Lung (tissue), 12 donors: ENCODE measurements around the gene HTRA1. TPM values are rescaled to one million over a fixed set of nuclear protein-coding genes. Genes with fewer than 3 reads are reported as not detected.
A peak's percentile ranks its signal among the peaks of the same experiment; 100 is the strongest.

ENCODE experiments used
- ATAC-seq: fragments of 200-7000 bp; cut with Tn5 transposase; one replicate; pipeline ENCODE4 v1.9.1; 2020; ENCODE audit warnings: moderate number of reproducible peaks; ENCODE audit not compliant: insufficient read depth, low FRiP score
- DNase-seq, 3 donors: peaks; one replicate each; pipeline ENCODE4 v3.0.0-alpha.2; 2013 to 2017
- H3K27ac ChIP-seq, 2 donors: one replicate each; pipeline ENCODE4 v1.5.1; 2013; ENCODE audit warnings: mild to moderate bottlenecking in 2 of 2, moderate library complexity in 2 of 2, control low read depth in 1 of 2, inconsistent platforms in 1 of 2, low read depth in 1 of 2, low read length in 1 of 2
- H3K27me3 ChIP-seq, 3 donors: one replicate each; pipeline ENCODE4 v1.5.1; 2013; ENCODE audit warnings: low read length in 2 of 3; ENCODE audit not compliant: control insufficient read depth in 3 of 3, insufficient read depth in 3 of 3
- H3K36me3 ChIP-seq, 4 donors: one replicate each; pipeline ENCODE4 v1.5.1; 2013; ENCODE audit warnings: low read length in 4 of 4, mild to moderate bottlenecking in 1 of 4, moderate library complexity in 1 of 4; ENCODE audit not compliant: control insufficient read depth in 4 of 4, insufficient read depth in 4 of 4
- H3K4me1 ChIP-seq, 5 donors: one replicate each; pipeline ENCODE4 v1.5.1; 2013; ENCODE audit warnings: low read length in 5 of 5, mild to moderate bottlenecking in 2 of 5, moderate library complexity in 1 of 5; ENCODE audit not compliant: control insufficient read depth in 5 of 5, insufficient read depth in 5 of 5
- H3K4me3 ChIP-seq: one replicate; pipeline ENCODE4 v1.5.1; 2013; ENCODE audit warnings: mild to moderate bottlenecking, control low read depth, moderate library complexity
- H3K9ac ChIP-seq, 2 donors: one replicate each; pipeline ENCODE4 v1.5.1; 2013; ENCODE audit warnings: low read length in 2 of 2, control low read depth in 1 of 2; ENCODE audit not compliant: insufficient read depth in 1 of 2
- H3K9me3 ChIP-seq, 4 donors: one replicate each; pipeline ENCODE4 v1.5.1; 2013; ENCODE audit warnings: low read length in 3 of 4, mild to moderate bottlenecking in 1 of 4, moderate library complexity in 1 of 4; ENCODE audit not compliant: control insufficient read depth in 4 of 4, insufficient read depth in 3 of 4
- WGBS, 2 donors: extraction: QIAGEN DNeasy Blood & Tissue Kit; methylation state at CpG; one replicate each; pipeline ENCODE4 v1.1.7; 2013; 5-methylcytosine and 5-hydroxymethylcytosine counted together
- polyA plus RNA-seq, 2 donors: library from polyadenylated mRNA; stranded (reverse); fragments of 200-250 nt; gene quantifications; one replicate each; pipeline ENCODE4 v1.2.1, GENCODE V29; 2013
- total RNA-seq, 2 donors: library from RNA; depleted of rRNA in 1 of 2; stranded (reverse); fragments of >200 nt in 1 of 2; gene quantifications; one replicate each; pipeline ENCODE4 v1.2.1, GENCODE V29; 2014 to 2021
- TF ChIP-seq, protein P1 (sequence below): IDR thresholded peaks from 2 replicates; pipeline ENCODE4 v1.5.1; 2012; ENCODE audit warnings: mild to moderate bottlenecking; ENCODE audit errors: control extremely low read depth, extremely low read depth
- donor health status: control.
- donor health status: control.
- donor health status: Bipolar disorder and iron deficiency.
- donor health status: healthy.
- donor health status: DM: yes; HTN: yes; CAD: no.

The HTRA1 gene
- total and polyA plus RNA-seq, 4 donors: 30.4 to 59.8 (median 46.1) TPM

DNA sequence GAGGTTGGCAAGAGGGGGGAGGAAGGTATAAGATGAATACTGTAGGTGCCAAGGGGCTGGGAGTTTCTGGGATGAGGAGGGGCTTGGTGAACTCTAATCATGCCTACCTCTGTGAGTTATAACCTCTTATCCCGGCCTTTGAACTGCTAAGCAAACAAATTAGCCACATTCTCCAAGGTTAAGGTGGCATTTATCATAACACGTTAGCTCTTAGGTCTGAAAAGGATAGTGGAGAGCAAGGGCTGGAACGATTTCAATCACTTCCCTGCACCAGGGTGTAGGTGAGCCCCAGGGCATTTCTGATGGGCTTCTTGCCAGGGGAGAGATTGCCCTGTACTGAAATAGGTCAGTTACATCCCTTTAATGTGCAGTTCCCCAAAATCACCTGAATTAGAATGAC, 70.6 kb downstream of the HTRA1 start:
- H3K36me3 ChIP-seq: no peaks in the 10 kb centered on the region
- H3K27me3 ChIP-seq: no peaks in the 10 kb centered on the region
- peaks cover 0 to 5% (median 0%) of the 10 kb centered on the region in 5 donors for H3K4me1 ChIP-seq
- H3K9ac ChIP-seq: no peak overlapping the region
- 40 to 68% methylated on average over 3 of the region's 3 CpGs for WGBS, 2 donors
- DNase-seq: peak in 1 of 3 donors; percentile 40
- peak overlapping the region in 1 of 2 donors; percentile 21 for H3K27ac ChIP-seq
- no peaks in the 10 kb centered on the region for H3K9me3 ChIP-seq
- H3K4me3 ChIP-seq: no peak overlapping the region
- ATAC-seq: peak; percentile 58
- TF ChIP-seq, protein P1, sequence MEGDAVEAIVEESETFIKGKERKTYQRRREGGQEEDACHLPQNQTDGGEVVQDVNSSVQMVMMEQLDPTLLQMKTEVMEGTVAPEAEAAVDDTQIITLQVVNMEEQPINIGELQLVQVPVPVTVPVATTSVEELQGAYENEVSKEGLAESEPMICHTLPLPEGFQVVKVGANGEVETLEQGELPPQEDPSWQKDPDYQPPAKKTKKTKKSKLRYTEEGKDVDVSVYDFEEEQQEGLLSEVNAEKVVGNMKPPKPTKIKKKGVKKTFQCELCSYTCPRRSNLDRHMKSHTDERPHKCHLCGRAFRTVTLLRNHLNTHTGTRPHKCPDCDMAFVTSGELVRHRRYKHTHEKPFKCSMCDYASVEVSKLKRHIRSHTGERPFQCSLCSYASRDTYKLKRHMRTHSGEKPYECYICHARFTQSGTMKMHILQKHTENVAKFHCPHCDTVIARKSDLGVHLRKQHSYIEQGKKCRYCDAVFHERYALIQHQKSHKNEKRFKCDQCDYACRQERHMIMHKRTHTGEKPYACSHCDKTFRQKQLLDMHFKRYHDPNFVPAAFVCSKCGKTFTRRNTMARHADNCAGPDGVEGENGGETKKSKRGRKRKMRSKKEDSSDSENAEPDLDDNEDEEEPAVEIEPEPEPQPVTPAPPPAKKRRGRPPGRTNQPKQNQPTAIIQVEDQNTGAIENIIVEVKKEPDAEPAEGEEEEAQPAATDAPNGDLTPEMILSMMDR: no peak

DNA sequence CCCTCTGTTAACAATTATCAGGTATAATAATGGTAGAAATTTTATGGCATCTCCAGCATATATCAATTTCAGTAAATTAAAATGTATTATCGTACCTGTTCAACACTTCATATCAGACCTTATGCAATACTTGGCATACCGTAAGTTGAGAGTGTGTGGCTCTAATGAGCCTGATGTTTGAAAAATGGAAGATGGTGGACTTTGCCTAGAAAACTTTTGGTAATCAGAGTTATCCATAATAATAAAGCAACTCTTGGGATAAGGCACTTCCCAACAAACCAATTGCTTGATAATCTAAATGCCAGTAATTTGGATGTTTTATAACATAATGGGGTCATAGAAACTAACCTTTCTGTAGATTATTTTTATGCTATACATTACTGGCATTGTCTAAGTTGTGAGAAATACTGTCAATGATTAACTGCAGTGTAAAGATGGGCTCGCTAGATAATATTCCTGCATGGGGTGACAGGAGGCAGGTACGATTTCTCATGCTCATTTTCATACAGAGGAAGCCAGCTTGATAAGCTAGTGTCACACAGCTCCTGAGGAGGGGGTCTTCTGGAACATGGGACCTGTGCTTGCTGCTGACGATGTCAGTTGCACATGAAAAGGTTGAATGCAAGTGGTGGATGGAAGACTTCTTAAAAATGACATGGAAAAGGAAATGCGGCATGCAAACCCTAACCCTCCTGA, 71.4 kb downstream of the HTRA1 start:
- H3K27me3 ChIP-seq: no peaks in the 10 kb centered on the region
- H3K9ac ChIP-seq: no peak overlapping the region
- WGBS, 2 donors: 83 to 90% methylated on average over 6 of the region's 6 CpGs
- H3K36me3 ChIP-seq: no peaks in the 10 kb centered on the region
- H3K4me3 ChIP-seq: no peak overlapping the region
- H3K9me3 ChIP-seq: no peaks in the 10 kb centered on the region
- peaks cover 0 to 5% (median 0%) of the 10 kb centered on the region in 5 donors for H3K4me1 ChIP-seq
- ATAC-seq (no peak), DNase-seq (no peak)
- TF ChIP-seq, protein P1: no peak
- no peak overlapping the region for H3K27ac ChIP-seq

DNA sequence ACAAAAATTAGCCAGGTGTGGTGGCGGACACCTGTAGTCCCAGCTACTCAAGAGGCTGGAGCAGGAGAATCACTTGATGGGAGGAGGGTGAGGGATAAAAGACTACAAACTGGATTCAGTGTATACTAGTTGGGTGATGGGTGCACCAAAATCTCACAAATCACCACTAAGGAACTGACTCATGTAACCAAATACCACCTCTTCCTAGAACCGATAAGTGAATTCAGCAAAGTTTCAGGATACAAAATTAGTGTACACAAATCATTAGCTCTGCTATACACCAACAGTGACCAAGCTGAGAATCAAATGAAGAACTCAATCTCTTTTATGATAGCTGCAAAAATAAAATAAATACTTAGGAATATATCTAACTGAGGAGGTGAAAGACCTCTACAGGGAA, 76.2 kb downstream of the HTRA1 start:
- no peaks in the 10 kb centered on the region for H3K36me3 ChIP-seq
- H3K9me3 ChIP-seq: no peaks in the 10 kb centered on the region
- ATAC-seq (no peak), DNase-seq (no peak)
- H3K27me3 ChIP-seq: no peaks in the 10 kb centered on the region
- H3K27ac ChIP-seq: no peak overlapping the region
- WGBS, 2 donors: 96 to 100% methylated on average over 2 of the region's 2 CpGs
- H3K4me1 ChIP-seq: no peaks in the 10 kb centered on the region
- no peak overlapping the region for H3K4me3 ChIP-seq
- no peak overlapping the region for H3K9ac ChIP-seq
- TF ChIP-seq, protein P1: no peak

DNA sequence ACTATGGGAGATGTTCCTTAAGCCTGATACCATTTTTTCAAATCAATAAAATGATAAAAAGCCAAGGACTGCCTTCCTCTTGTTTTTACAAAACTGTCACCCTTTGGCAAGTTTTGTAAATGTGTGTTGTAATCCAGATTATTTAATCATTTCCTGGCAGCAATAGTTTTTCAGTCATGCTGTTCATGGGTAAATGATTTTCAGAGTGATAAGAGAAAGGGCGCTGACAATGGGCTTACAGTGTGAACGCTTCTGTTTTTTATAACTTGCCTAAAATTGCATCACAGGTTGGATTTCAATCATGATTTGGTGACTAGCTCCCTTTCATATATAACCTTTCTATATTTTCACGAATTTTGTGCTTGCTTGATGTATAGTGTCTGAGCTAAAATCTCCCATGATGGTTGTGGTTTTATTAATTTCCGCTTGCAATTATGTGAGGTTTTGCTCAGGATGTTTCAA, 80.2 kb downstream of the HTRA1 start:
- DNase-seq: peak in 1 of 3 donors; percentile 35
- H3K4me3 ChIP-seq: no peak overlapping the region
- 14 to 30% methylated on average over 4 of the region's 4 CpGs for WGBS, 2 donors
- no peaks in the 10 kb centered on the region for H3K9me3 ChIP-seq
- no peaks in the 10 kb centered on the region for H3K36me3 ChIP-seq
- H3K27ac ChIP-seq: no peak overlapping the region
- H3K9ac ChIP-seq: no peak overlapping the region
- H3K27me3 ChIP-seq: peaks cover 0 to 5% (median 0%) of the 10 kb centered on the region in 3 donors
- peaks cover 0 to 4% (median 0%) of the 10 kb centered on the region in 5 donors for H3K4me1 ChIP-seq
- TF ChIP-seq, protein P1: no peak
- ATAC-seq: peak; percentile 53
